GM19397 (cell line): ENCODE results near the gene ADCY5.

ENCODE experiments used
- ATAC-seq: cut with Tn5 transposase; IDR thresholded peaks from one replicate; pipeline ENCODE4 v1.9.1; 2021; ENCODE audit warnings: mild to moderate bottlenecking, moderate library complexity; ENCODE audit not compliant: unreplicated experiment

The ADCY5 gene

GRCh38 chr3:123411340-123412040, 37.4 kb downstream of the ADCY5 start:
- ATAC-seq = no peak

- no peak for ATAC-seq
Observed at GRCh38 chr3:123410149-123410515, 38.8 kb downstream of the ADCY5 start.

GRCh38 chr3:123409443-123410148, 39.3 kb downstream of the ADCY5 start:
- no peak for ATAC-seq

- ATAC-seq = no peak
Observed at GRCh38 chr3:123406598-123406997, 42.3 kb downstream of the ADCY5 start.

- ATAC-seq = no peak
Observed at GRCh38 chr3:123405936-123406510, 42.9 kb downstream of the ADCY5 start.

GRCh38 chr3:123405021-123405420, 43.9 kb downstream of the ADCY5 start:
- ATAC-seq = no peak

GRCh38 chr3:123404391-123404790, 44.5 kb downstream of the ADCY5 start:
- ATAC-seq = no peak

- no peak for ATAC-seq
Observed at GRCh38 chr3:123401836-123402530, 46.9 kb downstream of the ADCY5 start.

GRCh38 chr3:123400169-123400568, 48.7 kb downstream of the ADCY5 start:
- no peak for ATAC-seq

- no peak for ATAC-seq
Observed at GRCh38 chr3:123399653-123400052, 49.2 kb downstream of the ADCY5 start.

- no peak for ATAC-seq
Observed at GRCh38 chr3:123397921-123398785, 50.7 kb downstream of the ADCY5 start.

GRCh38 chr3:123397050-123397590, 51.8 kb downstream of the ADCY5 start:
- ATAC-seq = no peak

- ATAC-seq = no peak
Observed at GRCh38 chr3:123396171-123397049, 52.5 kb downstream of the ADCY5 start.

GRCh38 chr3:123395235-123395634, 53.7 kb downstream of the ADCY5 start:
- no peak for ATAC-seq

- no peak for ATAC-seq
Observed at GRCh38 chr3:123394391-123395020, 54.4 kb downstream of the ADCY5 start.

- no peak for ATAC-seq
Observed at GRCh38 chr3:123392871-123393620, 55.8 kb downstream of the ADCY5 start.

GRCh38 chr3:123392368-123392767, 56.5 kb downstream of the ADCY5 start:
- ATAC-seq = no peak

GRCh38 chr3:123390865-123391600, 57.9 kb downstream of the ADCY5 start:
- ATAC-seq = no peak
